OCI-M1 (cell line): ENCODE data around the gene NUDT16L1.
"Not testable (repeated sequence)": the region's sequence is repeated elsewhere in the genome, so short reads cannot be mapped to it uniquely, and the experiment has no call there.

ENCODE experiments used
- DNase-seq: peaks from one replicate; lab custom pipeline; 2025; lab: John Stamatoyannopoulos, UW

Gene NUDT16L1

DNA sequence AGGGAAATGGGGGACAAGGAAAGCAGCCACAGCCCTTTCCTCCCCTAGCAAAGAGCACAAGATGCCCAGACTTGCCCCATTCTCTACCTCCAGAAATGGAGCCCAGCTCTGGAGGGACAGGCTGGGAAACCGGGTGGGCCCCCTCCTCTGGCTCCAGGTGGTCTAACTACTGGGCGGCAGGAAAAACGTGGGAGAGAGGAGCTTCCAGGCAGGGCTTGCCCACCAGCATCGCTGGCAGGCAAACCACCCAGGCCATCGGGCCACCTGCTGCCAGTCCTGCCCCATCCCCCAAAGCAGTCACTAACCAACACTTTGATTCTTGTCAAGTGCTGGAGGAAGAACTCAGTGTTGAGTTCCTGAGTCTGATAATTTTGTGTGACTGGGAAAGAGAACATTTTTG lies 25.1 kb downstream of the NUDT16L1 start:
- no peak for DNase-seq

DNA sequence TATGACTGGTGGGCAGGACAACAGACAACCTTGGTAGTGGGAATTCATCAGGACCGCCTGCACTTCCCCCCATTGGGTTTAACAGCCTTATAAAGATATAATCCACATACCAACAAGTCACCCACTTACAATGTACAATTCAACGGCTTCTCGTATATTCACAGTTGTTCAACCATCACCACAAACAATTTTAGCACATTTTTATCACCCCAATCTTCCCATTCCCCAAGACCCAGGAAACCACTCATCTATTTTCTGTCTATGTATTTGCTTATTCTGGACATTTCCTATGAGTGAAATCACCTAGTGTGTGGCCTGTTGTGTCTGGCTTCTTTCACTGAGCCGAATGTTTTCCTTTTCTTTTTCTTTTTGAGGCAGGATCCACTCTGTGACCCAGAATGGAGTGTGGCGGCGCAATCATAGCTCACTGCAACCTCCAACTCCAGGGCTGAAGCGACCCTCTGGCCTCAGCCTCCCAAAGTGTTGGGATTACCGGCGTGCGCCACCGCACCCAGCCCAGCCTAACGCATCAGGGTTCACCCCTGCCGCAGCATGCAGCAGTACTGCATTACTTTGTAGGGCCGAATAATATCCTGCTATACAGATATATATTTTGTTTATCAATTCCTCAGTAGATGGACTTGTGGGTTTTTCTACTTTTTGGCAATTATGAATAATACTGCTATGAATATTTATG lies 29.9 kb downstream of the NUDT16L1 start:
- DNase-seq = no peak

- no peak for DNase-seq
These were observed 31.4 kb downstream of the NUDT16L1 start for GRCh38 chr16:4724661-4725270.

GRCh38 chr16:4726616-4727015 lies 33.3 kb downstream of the NUDT16L1 start:
- no peak for DNase-seq

- no peak for DNase-seq
These were observed 35.3 kb downstream of the NUDT16L1 start for GRCh38 chr16:4728676-4729075.

GRCh38 chr16:4729876-4730275 lies 36.5 kb downstream of the NUDT16L1 start:
- no peak for DNase-seq

- no peak for DNase-seq
These were observed 39.9 kb downstream of the NUDT16L1 start for GRCh38 chr16:4733211-4733742.

GRCh38 chr16:4733747-4734062 lies 40.3 kb downstream of the NUDT16L1 start:
- no peak for DNase-seq

- peak; percentile 95 for DNase-seq
These were observed 40.8 kb downstream of the NUDT16L1 start, which contains the start of the genes ANKS3 and DNAAF8 for GRCh38 chr16:4734063-4734729. Gene ANKS3 (minus strand): TSS chr16:4734271. CDS start chr16:4730149, 4,122 bp downstream. Gene DNAAF8 (plus strand): TSS chr16:4734537. CDS start chr16:4736515, 1,978 bp downstream.

- DNase-seq = peak; percentile 87
These were observed 41.6 kb downstream of the NUDT16L1 start for GRCh38 chr16:4734730-4735535.

GRCh38 chr16:4736546-4736945 lies 43.2 kb downstream of the NUDT16L1 start:
- no peak for DNase-seq

DNA sequence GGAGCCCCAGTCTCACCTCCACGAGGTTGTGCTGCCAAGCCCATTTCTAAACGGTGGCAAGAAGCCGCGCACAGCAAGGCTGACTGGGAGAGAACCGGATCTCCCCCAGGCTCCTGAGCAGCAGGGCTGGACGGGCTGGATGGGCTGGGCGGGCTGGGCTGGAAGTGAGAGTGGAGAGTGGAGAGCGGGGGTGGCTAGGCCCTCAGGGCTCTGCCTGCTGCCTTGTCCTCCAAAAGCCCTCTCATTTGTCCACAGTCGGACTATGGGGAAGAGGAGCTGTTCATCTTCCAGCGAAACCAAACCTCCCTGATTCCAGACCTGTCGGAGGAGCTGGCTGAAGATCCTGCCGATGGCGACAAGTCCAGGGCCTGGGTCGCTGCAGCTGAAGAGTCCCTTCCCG lies 44.2 kb downstream of the NUDT16L1 start:
- no peak for DNase-seq

GRCh38 chr16:4738370-4738769 lies 45.0 kb downstream of the NUDT16L1 start:
- DNase-seq = not testable (repeated sequence)

GRCh38 chr16:4743226-4743878 lies 50.0 kb downstream of the NUDT16L1 start:
- DNase-seq = no peak

DNA sequence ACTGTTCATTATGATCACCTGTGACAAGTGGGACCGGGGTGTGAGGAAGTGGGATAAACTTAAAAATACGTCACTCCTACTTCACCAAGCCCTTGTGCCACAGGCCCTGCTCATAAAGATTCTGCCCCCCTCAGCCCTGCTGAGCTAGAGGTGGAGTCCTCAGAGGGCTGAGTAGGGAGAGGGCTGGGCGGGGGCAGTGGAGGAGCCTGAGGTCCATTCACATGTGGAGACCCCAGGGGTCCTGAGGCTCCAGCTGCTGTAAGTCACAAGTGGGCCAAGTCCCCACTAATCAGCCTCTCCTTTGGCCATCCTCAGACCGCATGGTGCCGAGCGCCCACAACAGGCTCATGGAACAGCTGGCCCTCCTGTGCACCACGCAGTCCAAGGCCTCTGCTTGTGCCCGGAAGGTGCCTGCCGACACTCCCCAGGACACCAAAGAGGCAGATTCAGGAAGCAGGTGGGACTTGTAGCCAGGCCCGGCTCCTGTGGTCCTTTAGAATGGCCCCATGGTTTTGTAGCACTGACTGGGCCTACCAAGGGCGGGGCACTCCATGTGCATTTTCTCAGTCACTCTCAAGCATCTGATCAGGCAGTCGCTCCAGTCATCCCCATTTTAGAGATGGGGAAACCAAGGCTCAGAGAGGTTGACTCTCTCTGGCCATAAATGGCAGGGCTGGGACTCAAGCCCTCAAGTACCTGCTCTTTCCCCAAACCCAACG lies 51.4 kb downstream of the NUDT16L1 start:
- no peak for DNase-seq

GRCh38 chr16:4745274-4745569 lies 51.9 kb downstream of the NUDT16L1 start:
- DNase-seq = no peak
